Endothelial cell of umbilical vein (primary cell): Measurements from ENCODE around the gene VSIG10. TPM values are rescaled to one million over a fixed set of nuclear protein-coding genes. Genes with fewer than 3 reads are reported as not detected.

ENCODE experiments used
- BruUV-seq: library from RNA; stranded (reverse); fragments of 400-500 nt; replicated peaks from 2 replicates; lab custom pipeline; 2021; lab: Mats Ljungman, UMichigan
- CTCF ChIA-PET: fragments of 300-600, 350-600 bp; sonication (Branson Sonifier 250); formaldehyde crosslinking; loops from one replicate; lab custom pipeline; 2021; ENCODE audit warnings: antibody characterized with exemption, inconsistent platforms; lab: Charles Lee
- POLR2A ChIA-PET: fragments of 300-600, 350-600 bp; sonication (Branson Sonifier 250); formaldehyde crosslinking; loops from one replicate; lab custom pipeline; 2021; ENCODE audit warnings: antibody characterized with exemption, inconsistent platforms; lab: Charles Lee
- DNase-seq: peaks from one replicate; pipeline ENCODE4 v3.0.0-alpha.2; 2011; ENCODE audit warnings: low read depth, low spot score
- FAIRE-seq: peaks from 2 replicates; lab custom pipeline; 2011; peaks lifted over from hg19 to GRCh38; lab: Jason Lieb, UNC
- H2AFZ ChIP-seq: 2 replicates; pipeline ENCODE4 v1.6.0; 2012; ENCODE audit warnings: low read depth, low read length, control low read depth, inconsistent platforms
- H3K27ac ChIP-seq: 2 replicates; pipeline ENCODE4 v1.5.1; 2011; ENCODE audit warnings: low read depth, mild to moderate bottlenecking, control low read depth, low read length, moderate library complexity; ENCODE audit not compliant: insufficient read depth
- H3K27me3 ChIP-seq, 2 experiments: 2 replicates each; pipeline versions ENCODE4 v1.6.0 to v1.6.1; 2011; ENCODE audit warnings: low read length in 2 of 2, mixed read lengths in 1 of 2; ENCODE audit not compliant: control insufficient read depth in 2 of 2, insufficient read depth in 2 of 2
- H3K36me3 ChIP-seq, 2 experiments: 2 replicates in 1 of 2; 3 replicates in 1 of 2; pipeline ENCODE4 v1.5.1; 2011; ENCODE audit warnings: low read length in 2 of 2, mild to moderate bottlenecking in 1 of 2, moderate library complexity in 1 of 2; ENCODE audit not compliant: control insufficient read depth in 2 of 2, insufficient read depth in 2 of 2; ENCODE audit errors: extremely low read depth in 1 of 2
- H3K4me1 ChIP-seq: 3 replicates; pipeline ENCODE4 v1.5.1; 2011; ENCODE audit warnings: mild to moderate bottlenecking, low read length; ENCODE audit not compliant: control insufficient read depth, insufficient read depth; ENCODE audit errors: extremely low read depth
- H3K4me2 ChIP-seq: 2 replicates; pipeline ENCODE4 v1.6.1; 2011; ENCODE audit warnings: low read length, control low read depth, mixed read lengths; ENCODE audit not compliant: insufficient read depth
- H3K4me3 ChIP-seq, 3 experiments: fragments of 200-600 bp in 1 of 3; sonication (generic), shearing (Covaris generic) in 1 of 3; replicated peaks in 1 of 3; 2 replicates each; pipeline ENCODE4 v1.5.1; 2011 to 2016; ENCODE audit warnings: control low read depth in 3 of 3, low read length in 3 of 3, mild to moderate bottlenecking in 2 of 3, inconsistent platforms in 1 of 3, low read depth in 1 of 3, moderate library complexity in 1 of 3; ENCODE audit not compliant: insufficient read depth in 1 of 3
- H3K79me2 ChIP-seq: 2 replicates; pipeline ENCODE4 v1.6.0; 2012; ENCODE audit warnings: low read length, inconsistent platforms; ENCODE audit not compliant: control insufficient read depth, insufficient read depth
- H3K9ac ChIP-seq: replicated peaks from 2 replicates; pipeline ENCODE3; 2011; ENCODE audit warnings: low read length, control low read depth; ENCODE audit not compliant: insufficient read depth; ENCODE audit errors: extremely low read depth
- H3K9me1 ChIP-seq: replicated peaks from 3 replicates; pipeline ENCODE4 v1.6.0; 2011; ENCODE audit warnings: mild to moderate bottlenecking, low read length; ENCODE audit not compliant: control insufficient read depth, insufficient read depth; ENCODE audit errors: extremely low read depth
- H3K9me3 ChIP-seq: replicated peaks from 2 replicates; pipeline ENCODE4 v1.5.1; 2012; ENCODE audit warnings: low read length, inconsistent platforms; ENCODE audit not compliant: control insufficient read depth, insufficient read depth
- H4K20me1 ChIP-seq: replicated peaks from 2 replicates; pipeline ENCODE3; 2011; ENCODE audit warnings: mild to moderate bottlenecking, low read length; ENCODE audit not compliant: control insufficient read depth, insufficient read depth; ENCODE audit errors: extremely low read depth
- EZH2 ChIP-seq: IDR thresholded peaks from 2 replicates; pipeline ENCODE4 v1.6.1; 2012; ENCODE audit warnings: borderline replicate concordance, low read depth, mild to moderate bottlenecking, moderate library complexity, low read length, inconsistent platforms; ENCODE audit not compliant: severe bottlenecking
- FOS ChIP-seq: IDR thresholded peaks from 2 replicates; pipeline ENCODE4 v1.6.1; 2011; ENCODE audit warnings: mild to moderate bottlenecking, low read length, moderate library complexity, borderline replicate concordance; ENCODE audit not compliant: insufficient read depth
- GATA2 ChIP-seq: IDR thresholded peaks from 2 replicates; pipeline ENCODE4 v1.7.0; 2011; ENCODE audit warnings: low read depth, mild to moderate bottlenecking, moderate library complexity, mixed read lengths, low read length; ENCODE audit not compliant: insufficient read length, insufficient read depth
- JUN ChIP-seq: IDR thresholded peaks from 2 replicates; pipeline ENCODE4 v1.6.1; 2011; ENCODE audit warnings: borderline replicate concordance, low read depth; ENCODE audit not compliant: insufficient read length, insufficient read depth
- MAX ChIP-seq: IDR thresholded peaks from 2 replicates; pipeline ENCODE4 v1.6.1; 2011; ENCODE audit not compliant: insufficient read depth, insufficient read length
- MYC ChIP-seq: IDR thresholded peaks from one replicate; pipeline ENCODE4 v1.6.1; 2011; ENCODE audit warnings: mild to moderate bottlenecking, low read depth, low read length
- POLR2A ChIP-seq: IDR thresholded peaks from 2 replicates; pipeline ENCODE4 v1.6.1; 2012; ENCODE audit warnings: low read depth, mild to moderate bottlenecking, control low read depth, low read length
- POLR2AphosphoS5 ChIP-seq: IDR thresholded peaks from 2 replicates; pipeline ENCODE4 v1.6.1; 2012; ENCODE audit warnings: low read depth, mild to moderate bottlenecking, control low read depth, low read length, moderate library complexity; ENCODE audit not compliant: insufficient read depth
- dilution Hi-C: fragments of 300-500 bp; cut with MboI; formaldehyde crosslinking; loops from one replicate; pipeline ENCODE4 v1.15.0; 2019; ENCODE audit warnings: low sequenced_read_pairs; ENCODE audit not compliant: extremely low pct_ligation_motif_present
- intact Hi-C: fragments of 100-400 bp; cut with micrococcal nuclease; formaldehyde crosslinking; loops from one replicate; pipeline ENCODE4 v1.10.0; 2022
- polyA plus RNA-seq, 4 experiments: library from polyadenylated mRNA; depleted of rRNA in 3 of 4; stranded (reverse) in 3 of 4; unstranded in 1 of 4; fragments of >200 nt; gene quantifications; 2 replicates each; pipeline versions ENCODE4 v1.2.1 to v1.2.3, GENCODE V29; 2011 to 2012; ENCODE audit warnings: missing spikeins in 1 of 4
- total RNA-seq: library from RNA; stranded (reverse); gene quantifications from 2 replicates; pipeline ENCODE4 v1.2.3, GENCODE V29; 2021
- TF ChIP-seq, protein P1 (sequence below), 2 donors: IDR thresholded peaks; 1 replicate in 1 of 2; 2 replicates in 1 of 2; pipeline ENCODE4 v1.5.1; 2011; ENCODE audit warnings: low read length in 2 of 2, mild to moderate bottlenecking in 2 of 2, moderate library complexity in 2 of 2, control low read depth in 1 of 2, inconsistent platforms in 1 of 2, low read depth in 1 of 2; ENCODE audit not compliant: insufficient read depth in 1 of 2; ENCODE audit errors: extremely low read depth in 1 of 2

Gene VSIG10
- total and polyA plus RNA-seq, 2 donors (not counting 3 experiments of a cell fraction or from before 2014, with no cell fraction given) = 16.3 to 38.4 TPM

DNA sequence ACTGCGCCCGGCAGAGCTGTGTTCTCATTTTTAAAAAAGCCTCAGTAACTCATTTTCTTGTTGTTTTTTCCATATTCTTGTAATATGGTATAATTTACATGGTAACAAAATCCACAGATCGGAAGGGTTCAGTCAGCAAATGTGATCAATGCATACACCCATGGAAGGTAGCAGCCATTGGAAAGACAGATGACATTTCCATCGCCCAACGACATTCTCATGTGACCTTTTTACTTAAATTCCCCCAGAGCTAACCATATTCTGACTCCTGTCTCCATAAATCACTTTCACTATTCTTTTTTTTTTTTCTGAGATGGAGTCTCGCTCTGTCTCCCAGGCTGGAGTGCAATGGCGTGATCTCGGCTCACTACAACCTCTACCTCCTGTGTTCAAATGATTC, 37.0 kb upstream of the VSIG10 start:
- ChIA-PET CTCF (interaction anchor here (0.9 to 1.3 kb wide), 2 partner anchors 14 to 237 kb away, joined by 3 to 4 read pairs; no protein-coding TSS in a partner anchor), POLR2A (no interaction called here)
- dilution Hi-C loops (no loop called here), intact Hi-C loops (loop anchor here (5.0 kb wide), 1 partner anchor 944 kb away; no protein-coding TSS in a partner anchor)
- Histone ChIP-seq H3K79me2 (peaks cover 15% of the 10 kb centered on the region), H2AFZ (no peak overlapping the region), H3K27ac (no peak overlapping the region), H3K9me1 (no peaks in the 10 kb centered on the region), H3K4me1 (peaks cover 4% of the 10 kb centered on the region), H3K9me3 (no peaks in the 10 kb centered on the region), H3K4me2 (no peak overlapping the region), H3K4me3 (no peak overlapping the region), H3K27me3 (no peaks in the 10 kb centered on the region), H4K20me1 (no peaks in the 10 kb centered on the region), H3K36me3 (peaks cover 11 to 26% of the 10 kb centered on the region in 2 experiments), H3K9ac (no peak overlapping the region)
- BruUV-seq = no TSS peak
- FAIRE-seq = no peak
- DNase-seq = no peak
- no peak for TF ChIP-seq MYC
- TF ChIP-seq GATA2 = no peak
- TF ChIP-seq, protein P1, sequence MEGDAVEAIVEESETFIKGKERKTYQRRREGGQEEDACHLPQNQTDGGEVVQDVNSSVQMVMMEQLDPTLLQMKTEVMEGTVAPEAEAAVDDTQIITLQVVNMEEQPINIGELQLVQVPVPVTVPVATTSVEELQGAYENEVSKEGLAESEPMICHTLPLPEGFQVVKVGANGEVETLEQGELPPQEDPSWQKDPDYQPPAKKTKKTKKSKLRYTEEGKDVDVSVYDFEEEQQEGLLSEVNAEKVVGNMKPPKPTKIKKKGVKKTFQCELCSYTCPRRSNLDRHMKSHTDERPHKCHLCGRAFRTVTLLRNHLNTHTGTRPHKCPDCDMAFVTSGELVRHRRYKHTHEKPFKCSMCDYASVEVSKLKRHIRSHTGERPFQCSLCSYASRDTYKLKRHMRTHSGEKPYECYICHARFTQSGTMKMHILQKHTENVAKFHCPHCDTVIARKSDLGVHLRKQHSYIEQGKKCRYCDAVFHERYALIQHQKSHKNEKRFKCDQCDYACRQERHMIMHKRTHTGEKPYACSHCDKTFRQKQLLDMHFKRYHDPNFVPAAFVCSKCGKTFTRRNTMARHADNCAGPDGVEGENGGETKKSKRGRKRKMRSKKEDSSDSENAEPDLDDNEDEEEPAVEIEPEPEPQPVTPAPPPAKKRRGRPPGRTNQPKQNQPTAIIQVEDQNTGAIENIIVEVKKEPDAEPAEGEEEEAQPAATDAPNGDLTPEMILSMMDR (IDR thresholded peaks at IDR 0.05; ENCODE audit: extremely low read depth in 1 of 2, insufficient read depth in 1 of 2, low read depth in 1 of 2, low read length in 2 of 2) = no peak
- no peak for TF ChIP-seq JUN
- TF ChIP-seq MAX = no peak
- no peak for TF ChIP-seq POLR2AphosphoS5
- no peak for TF ChIP-seq EZH2
- no peak for TF ChIP-seq POLR2A
- TF ChIP-seq FOS = no peak
